Stimulated activated CD8-positive, alpha-beta memory T cell treated with anti-CD3 and anti-CD28 coated beads, Interleukin-15, amount 100 ng/mL, for 24 hours (primary cell): ENCODE results near the gene CAMK2N2.

ENCODE experiments used
- DNase-seq: peaks from one replicate; pipeline ENCODE4 v3.0.0-alpha.2; 2020; ENCODE audit warnings: low read depth

Gene CAMK2N2

DNA sequence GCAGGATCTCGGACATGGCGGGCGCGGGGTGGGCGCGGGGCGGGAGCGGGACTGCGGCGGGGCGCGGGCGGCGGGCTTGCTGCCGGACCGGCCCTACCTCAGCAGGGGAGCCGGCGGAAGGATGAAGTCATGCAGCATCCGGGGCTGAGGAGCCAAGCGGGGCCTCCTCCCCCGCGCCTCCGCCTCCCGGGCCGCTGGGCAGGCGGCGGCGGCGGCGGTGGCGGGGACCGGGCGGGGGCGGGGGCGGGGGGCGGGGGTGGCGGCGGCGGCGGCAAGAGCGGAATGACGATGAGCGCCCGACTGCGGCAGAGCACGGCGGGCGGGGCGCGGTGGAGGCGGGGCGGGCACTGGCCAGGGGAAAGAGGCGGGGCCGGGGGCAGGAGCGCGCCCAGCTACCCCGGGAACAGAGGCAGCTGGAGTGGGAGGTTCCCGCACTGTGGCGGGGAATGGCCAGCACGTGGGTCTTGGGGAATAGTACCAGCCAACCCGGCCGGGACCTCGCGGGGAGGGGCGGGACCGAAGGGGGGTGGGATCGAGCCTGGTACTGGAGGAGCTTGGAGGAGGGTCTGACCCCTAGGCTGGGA, at the start of gene CAMK2N2:
Gene CAMK2N2, minus strand, starts transcription at position 284 of the 584 bp plus-strand sequence. Its CDS starts 268 bp downstream, at position 16.
- no peak for DNase-seq

DNA sequence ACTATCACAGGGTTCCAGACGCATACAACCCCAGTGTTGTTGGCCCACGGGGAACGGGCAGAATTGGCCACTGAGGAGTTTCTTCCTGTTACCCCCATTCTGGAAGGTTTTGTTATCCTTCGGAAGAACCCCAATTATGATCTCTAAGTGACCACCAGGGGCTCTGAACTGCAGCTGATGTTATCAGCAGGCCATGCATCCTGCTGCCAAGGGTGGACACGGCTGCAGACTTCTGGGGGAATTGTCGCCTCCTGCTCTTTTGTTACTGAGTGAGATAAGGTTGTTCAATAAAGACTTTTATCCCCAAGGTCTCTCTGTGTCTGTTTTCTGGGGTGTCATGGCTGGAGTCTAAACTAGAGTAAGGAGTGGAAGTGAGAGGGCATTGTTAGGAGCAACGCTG, 47.4 kb upstream of the CAMK2N2 start:
- no peak for DNase-seq

DNA sequence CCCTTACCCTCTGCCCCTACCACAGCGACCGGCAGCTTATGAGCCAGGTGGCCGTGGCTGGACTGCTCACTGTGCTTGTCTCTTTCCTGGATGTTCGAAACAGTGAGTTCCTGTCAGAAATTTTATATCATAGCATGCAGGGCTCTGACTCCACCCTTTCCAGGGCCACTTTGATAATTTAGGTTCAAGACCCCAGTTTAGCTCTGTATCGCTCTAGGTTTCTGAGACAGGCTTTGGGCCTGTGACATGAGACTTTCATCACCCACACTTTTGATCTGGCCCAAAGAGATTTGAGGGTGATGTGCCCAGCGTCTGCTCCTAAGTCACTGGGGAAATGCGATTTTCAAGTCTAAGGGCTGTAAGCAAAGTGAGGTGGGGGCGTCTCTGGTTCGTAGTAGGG, 46.6 kb upstream of the CAMK2N2 start:
- DNase-seq = no peak

DNA sequence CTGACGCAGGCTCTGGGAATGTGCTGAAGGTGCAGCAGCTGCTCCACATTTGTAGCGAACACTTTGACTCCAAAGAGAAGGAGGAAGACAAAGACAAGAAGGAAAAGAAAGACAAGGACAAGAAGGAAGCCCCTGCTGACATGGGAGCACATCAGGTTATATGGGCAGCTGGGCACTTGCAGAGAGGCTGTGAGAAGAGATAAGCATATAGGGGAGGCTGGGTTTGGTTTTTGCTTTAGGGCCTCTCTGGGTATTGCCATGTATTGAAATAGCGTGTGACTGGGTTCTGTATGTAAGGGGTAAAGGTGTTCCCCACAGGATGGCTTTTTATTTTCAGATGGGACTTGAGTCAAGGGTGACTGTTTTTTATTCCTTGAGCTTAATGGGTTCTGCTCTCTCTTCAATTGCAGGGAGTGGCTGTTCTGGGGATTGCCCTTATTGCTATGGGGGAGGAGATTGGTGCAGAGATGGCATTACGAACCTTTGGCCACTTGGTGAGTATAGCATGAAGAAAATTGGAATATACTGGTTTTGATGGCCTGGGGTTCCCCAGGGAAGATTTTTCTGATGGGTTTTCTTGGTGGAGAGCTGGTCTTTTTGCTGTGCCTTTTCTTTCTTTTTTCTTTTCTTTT, 45.1 kb upstream of the CAMK2N2 start:
- DNase-seq = no peak

DNA sequence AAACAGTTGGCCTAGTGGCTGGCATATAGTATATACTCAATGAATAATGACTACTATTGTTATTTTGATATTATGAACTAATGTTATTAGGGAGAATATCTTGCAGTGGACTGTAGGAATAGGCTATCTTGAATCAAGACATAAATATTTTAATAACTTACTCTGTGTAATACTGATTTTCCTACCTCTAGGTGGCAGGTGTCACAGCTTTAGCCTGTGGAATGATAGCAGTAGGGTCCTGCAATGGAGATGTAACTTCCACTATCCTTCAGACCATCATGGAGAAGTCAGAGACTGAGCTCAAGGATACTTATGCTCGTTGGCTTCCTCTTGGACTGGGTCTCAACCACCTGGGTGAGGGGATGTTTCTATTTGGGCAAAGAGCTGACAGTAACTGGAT, 44.2 kb upstream of the CAMK2N2 start:
- DNase-seq = no peak

DNA sequence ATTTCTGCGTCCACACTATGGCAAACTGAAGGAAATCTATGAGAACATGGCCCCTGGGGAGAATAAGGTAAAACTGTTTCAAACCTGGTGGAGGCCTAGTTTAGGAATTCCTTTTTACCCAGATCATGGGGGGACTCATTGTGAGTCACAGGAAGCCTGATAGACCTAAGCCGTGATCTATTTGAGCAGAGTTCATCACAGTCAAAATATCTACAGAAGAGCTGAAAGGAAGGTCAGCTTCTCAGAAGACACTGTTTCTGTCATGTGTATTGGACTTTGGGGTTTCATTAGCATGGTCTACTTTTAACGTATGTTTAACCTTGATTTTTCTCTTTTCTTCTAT, 39.0 kb upstream of the CAMK2N2 start:
- DNase-seq = no peak

DNA sequence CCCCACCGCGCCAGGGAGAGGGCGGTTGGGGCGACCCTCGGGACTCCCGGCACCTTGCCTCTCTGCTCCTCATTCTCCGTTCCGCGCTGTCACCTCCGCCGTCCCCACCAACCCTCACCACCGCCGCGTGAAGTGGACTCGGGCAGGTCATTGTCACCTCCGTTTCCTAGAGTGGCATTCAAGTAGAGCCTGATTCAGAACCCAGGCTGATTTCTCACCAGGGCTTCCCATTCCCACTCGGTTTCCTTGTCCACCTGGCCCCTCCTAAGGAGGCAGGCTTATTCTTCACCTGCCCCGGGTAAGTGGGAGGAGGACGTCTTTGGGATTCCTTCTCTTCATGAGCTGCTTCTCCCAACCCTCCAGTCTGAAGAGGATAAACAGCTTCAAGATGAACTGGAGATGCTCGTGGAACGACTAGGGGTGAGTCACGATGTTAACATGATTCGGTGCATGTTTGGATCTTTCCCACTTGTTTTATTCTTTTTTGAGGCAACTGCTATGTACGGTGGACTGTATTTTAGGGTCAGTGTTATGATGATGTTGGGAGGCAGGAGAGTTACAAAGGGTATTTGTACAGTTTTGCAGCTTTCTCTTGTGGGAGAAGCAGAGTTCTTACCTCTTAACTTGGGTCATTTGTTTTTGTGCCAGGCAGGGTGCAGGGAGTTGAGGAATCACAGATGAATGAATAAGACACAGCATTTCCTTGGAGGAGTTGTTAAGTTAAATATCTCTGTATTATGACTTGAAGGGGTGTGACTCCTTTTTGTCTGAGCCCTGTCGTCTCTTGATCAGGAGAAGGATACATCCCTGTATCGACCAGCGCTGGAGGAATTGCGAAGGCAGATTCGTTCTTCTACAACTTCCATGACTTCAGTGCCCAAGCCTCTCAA, 38.4 kb upstream of the CAMK2N2 start:
- DNase-seq = no peak

DNA sequence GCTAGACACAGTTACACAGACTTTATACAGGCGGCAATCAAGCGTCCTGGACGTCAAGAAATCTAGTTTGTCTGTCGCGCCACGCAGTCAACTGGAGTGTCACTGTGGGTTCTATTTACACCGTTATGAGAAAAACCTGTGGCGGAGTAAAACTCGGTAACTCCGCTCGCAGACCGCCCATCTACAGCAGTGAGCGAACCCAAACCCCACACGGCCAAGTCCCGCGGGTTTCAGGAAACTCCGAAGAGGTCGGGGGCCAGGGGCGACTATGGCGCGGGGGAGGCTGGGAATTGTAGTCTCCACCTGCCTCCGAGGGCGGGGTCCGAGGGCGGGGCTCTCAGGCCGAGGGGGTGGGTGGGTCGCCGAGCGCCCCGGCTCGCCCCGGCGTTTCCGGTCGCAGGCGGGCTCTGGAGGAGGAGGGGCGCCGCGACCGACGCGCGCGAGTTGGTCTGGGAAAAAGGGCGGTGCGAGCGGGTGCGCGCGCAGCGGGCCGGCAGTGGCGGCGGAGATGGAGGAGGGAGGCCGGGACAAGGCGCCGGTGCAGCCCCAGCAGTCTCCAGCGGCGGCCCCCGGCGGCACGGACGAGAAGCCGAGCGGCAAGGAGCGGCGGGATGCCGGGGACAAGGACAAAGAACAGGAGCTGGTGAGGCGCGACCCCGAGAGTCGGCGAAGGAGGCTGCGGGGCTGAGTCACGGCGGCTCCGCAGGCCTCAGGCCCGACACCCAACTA, 37.6 kb upstream of the CAMK2N2 start, which contains the start of gene PSMD2:
Gene PSMD2, plus strand, starts transcription at position 483 of the 729 bp plus-strand sequence. Its CDS starts 26 bp downstream, at position 509.
- DNase-seq = peak; percentile 96

DNA sequence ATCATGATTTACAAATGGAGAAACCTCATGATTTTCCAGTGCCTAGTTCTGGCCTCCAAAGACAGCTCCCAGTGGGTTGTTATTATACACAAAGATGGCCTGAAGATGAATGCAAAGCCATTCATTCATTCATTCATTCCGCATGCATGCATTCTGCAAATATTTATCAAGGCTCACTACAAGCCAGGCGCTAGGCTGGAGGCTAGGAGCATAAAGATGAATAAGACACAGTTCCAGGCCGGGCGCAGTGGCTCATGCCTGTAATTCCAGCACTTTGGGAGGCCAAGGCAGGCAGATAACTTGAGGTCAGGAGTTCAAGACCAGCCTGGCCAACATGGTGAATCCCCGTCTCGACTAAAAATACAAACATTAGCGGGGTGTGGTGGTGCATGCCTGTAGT, 35.3 kb upstream of the CAMK2N2 start:
- no peak for DNase-seq

DNA sequence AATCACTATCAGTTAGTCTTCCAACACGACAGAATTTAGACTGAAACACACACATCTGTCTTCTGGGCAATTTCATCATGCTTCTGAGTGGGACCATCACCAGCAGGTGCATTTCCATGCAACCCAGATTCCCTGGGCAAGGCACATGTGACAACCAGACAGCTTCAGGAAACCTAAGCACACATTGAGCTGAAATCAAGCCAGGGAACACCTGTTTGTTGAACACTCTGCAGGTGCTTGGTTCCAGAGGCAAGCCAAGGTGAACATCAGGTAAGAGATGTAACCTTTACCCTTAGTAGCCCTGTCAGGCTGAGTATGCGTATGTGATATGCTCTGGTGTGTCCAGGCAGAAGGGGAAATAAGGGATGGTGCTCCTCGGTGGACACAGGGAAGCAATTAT, 34.4 kb upstream of the CAMK2N2 start:
- DNase-seq = no peak

DNA sequence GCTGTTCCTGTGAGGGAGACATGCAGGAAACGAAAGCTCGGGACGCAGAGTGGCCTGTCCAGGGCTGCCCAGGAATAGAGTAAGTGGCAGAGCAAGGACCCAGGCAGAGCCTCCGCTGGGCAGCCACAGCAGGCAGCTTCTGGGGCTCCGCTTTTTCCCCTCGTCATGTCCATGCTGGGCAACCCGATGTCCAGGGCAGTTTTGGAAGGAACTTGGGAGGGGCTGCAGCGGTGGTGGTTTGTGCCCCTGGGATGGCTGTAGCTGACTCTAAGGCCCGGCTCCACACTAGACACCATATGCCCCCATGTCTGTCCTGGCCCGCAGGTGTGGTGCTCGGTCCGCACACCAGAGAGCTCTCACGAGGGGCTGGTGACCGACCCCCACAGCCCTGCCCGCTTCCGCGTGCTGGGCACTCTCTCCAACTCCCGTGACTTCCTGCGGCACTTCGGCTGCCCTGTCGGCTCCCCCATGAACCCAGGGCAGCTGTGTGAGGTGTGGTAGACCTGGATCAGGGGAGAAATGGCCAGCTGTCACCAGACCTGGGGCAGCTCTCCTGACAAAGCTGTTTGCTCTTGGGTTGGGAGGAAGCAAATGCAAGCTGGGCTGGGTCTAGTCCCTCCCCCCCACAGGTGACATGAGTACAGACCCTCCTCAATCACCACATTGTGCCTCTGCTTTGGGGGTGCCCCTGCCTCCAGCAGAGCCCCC, 30.5 kb upstream of the CAMK2N2 start:
- no peak for DNase-seq

DNA sequence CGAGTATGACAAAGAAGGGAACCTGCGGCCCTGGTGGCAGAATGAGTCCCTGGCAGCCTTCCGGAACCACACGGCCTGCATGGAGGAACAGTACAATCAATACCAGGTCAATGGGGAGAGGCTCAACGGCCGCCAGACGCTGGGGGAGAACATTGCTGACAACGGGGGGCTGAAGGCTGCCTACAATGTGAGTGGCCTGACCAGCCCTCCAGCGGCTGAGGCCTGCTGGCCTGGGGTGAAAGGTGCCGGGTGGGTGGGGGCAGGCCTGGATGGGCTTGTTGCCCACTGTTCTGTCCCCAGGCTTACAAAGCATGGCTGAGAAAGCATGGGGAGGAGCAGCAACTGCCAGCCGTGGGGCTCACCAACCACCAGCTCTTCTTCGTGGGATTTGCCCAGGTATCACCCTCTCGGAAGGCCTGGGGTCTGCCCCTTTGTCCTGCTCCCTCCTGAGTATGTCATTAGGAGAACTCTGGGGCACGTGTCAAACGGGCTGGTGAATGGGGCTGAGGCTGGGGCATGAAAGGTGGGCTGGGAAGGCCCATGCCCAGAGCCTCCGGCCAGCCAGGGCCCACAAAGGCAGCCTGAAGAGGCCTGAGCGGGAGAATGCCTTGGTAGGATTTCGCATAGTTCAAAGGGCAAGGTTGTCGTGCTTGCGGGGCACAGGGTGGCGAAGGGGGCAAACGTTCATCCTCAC, 29.8 kb upstream of the CAMK2N2 start:
- no peak for DNase-seq

DNA sequence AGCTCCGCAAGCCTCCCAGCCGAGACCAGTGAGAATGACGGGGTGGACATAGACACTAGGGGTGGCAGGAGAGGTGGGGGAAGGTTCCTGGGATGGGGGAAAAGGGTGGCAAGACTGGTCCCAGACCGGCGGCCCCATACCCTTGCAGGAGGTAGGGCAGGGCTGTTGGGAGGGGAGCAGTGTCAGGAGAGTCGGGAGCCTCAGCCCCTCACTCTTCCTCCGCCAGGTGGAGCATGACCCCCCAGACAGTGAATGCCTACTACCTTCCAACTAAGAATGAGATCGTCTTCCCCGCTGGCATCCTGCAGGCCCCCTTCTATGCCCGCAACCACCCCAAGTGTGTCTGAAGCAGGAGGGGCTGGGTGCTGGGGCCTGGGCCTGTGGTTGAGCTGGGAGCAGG, 29.0 kb upstream of the CAMK2N2 start:
- no peak for DNase-seq

DNA sequence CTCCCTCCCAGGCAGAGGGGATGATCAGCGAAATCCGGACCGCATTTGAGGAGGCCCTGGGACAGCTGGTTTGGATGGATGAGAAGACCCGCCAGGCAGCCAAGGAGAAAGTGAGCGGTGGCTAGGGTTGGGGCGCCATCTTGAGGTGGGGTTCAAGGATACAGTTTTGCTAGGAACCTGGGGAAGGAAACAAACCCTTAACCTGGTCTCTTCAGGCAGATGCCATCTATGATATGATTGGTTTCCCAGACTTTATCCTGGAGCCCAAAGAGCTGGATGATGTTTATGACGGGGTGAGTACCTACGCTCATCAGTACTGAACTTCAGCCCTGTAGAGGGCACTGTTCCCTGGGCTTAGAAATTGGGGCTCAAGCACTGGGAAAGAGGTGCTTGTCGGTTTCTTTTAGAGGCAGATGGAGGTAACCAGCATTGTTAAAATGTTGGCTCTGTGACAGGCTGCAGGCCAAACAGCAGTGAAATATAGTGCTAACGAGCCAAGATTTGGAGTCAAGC, 28.1 kb upstream of the CAMK2N2 start:
- DNase-seq = peak; percentile 28

DNA sequence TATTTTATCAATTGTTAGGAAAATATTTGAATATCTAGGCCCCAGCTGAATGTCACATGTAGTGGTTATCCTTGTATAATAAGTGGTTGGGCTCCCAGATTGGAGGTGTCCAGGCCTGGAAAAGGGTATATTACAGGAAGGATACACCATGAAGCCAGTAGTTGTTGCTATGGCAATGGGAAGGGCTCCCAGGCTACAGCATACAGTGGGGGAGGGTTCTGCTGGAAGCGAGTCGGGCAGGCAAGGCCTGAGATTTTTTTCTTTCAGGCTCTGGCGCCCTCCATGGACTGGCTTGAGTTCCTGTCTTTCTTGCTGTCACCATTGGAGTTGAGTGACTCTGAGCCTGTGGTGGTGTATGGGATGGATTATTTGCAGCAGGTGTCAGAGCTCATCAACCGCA, 23.3 kb upstream of the CAMK2N2 start:
- DNase-seq = no peak

DNA sequence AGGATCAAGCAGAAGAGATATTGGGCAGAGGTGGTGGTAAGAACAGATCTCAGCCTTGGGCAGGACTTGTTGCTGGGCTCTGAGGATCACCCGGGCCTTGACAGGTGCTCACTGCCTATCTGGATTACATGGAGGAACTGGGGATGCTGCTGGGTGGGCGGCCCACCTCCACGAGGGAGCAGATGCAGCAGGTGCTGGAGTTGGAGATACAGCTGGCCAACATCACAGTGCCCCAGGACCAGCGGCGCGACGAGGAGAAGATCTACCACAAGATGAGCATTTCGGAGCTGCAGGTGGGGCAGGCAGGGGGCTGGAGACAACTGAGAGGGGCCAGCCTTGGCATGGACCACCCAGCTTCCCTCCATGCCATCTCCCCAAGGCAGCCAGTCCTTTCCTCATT, 22.3 kb upstream of the CAMK2N2 start:
- no peak for DNase-seq

DNA sequence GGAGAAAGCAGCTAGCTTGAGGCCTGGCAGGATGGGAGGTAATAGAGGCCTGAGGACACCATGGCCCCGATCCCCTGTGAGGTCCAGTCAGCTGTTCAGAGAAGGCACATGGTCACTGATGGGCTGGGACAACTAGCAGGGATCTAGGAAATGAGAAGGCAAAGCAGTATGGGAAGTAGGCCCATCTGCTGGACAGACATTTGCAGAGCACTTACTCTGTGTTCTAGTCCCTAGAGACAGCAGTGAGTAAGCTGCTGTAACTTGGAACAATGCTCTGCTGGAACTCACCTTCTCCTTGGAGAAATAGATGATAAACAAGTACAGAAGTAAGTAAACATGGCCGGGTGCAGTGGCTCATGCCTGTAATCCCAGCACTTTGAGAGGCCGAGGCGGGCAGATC, 21.6 kb upstream of the CAMK2N2 start:
- DNase-seq = no peak

DNA sequence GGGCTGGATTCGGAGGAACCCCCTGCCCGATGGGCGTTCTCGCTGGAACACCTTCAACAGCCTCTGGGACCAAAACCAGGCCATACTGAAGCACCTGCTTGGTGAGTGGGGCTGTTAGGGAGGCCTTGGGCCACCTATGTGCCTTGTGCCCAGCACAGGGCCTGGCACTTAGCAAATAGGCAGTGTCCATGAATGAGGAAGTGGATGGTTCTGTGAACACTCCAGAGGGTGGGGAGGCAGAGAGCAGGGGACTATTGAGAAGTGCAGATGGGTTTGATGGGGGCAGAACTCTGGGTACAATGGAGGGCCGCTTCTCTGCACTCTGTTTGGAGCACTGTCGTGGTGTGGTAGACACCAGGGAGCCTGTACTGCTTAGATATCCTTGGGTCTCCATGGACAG, 16.0 kb upstream of the CAMK2N2 start:
- DNase-seq = no peak

DNA sequence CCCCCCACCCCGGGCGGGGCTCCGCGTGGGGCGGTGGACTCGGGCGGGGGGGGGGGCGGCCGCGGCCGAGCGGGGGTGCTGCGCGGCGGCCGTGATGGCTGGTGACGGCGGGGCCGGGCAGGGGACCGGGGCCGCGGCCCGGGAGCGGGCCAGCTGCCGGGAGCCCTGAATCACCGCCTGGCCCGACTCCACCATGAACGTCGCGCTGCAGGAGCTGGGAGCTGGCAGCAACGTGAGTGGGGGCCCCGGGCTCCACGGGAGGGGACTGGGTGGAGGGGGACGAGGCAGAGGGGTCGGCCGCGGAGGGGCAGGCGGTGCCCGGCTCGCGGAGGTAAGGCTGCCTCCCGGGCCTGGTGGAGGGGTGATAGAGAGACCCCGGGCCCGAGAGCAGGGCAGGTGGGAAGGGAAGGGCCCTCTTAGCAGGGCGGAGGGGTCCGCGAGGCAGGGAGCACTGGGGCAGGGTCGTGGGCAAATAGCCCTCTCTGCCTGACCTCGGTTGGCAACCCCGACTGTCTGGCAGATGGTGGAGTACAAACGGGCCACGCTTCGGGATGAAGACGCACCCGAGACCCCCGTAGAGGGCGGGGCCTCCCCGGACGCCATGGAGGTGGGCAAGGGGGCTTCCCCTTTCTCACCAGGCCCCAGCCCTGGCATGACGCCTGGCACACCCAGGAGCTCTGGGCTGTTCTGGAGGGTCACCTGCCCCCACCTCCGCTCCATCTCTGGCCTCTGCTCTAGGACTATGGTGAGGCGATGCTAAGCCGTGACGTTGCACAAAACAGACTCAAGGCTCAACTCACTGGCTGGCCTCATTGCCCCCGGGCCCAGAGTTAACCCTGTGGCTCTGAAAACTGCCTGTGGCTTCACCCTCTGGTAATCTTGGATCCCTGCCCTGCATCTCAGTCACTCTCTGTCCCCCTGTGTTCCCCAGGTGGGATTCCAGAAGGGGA, 14.9 kb upstream of the CAMK2N2 start, which contains the start of gene ECE2:
Gene ECE2, plus strand, starts transcription at position 62 of the 950 bp plus-strand sequence. Its CDS starts 132 bp downstream, at position 194.
- DNase-seq = no peak

DNA sequence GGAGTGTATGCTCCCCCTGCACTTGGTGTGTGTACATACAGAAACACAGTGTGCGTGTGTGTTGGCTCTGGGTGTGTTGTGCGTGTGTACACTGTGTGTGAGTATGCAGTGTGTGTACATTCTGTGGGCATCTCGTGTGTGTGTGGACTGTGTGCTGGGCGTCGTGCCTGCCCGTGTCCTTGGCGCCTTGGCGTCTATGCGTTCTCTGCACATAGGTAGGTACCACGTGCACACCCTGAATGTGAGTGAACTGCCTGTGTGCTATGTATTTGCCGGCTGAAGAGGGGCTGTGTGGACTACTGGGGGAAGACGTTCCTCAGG, 14.0 kb upstream of the CAMK2N2 start:
- no peak for DNase-seq
